ENCODE results near the gene HIPK2. TPM values are rescaled to one million over a fixed set of nuclear protein-coding genes. Genes with fewer than 3 reads are reported as not detected.

HIPK2 gene
- total RNA-seq, 1 donor from 2014 or later, result 5.7 TPM

DNA sequence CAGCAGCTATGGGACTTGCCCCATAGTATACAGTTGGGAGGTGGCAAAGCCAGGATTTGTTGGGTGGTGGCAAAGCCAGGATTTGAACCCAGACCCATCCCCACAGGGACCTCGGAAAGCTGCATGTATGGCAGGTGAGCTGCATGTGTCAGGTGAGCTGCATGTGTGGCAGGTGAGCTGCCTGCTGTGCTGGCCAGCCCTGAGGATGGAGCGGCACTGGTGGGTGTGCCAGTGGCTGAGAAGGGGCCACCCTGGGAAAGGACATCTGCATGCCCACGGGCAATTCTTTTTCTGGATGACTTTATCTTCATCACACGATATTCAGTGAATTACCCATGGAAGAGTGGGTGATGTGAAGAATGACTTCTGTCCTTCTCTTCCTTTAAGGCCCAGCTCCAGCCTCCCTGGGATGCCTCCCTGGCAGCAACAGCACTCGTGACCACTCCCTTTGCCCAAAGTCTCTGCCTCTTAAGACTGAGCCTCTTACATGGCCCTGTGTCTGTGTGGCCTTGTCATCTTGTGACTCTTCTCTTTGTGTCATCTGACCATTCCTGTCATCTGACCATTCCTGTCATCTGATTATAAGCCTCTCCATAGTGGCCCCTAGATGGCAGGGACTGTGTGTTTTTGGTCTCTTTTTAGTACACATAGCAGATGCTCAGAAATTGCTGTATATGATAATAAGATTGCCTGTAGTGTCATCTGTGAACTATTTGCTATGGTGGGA is 229.3 kb downstream of the HIPK2 start:
- Histone ChIP-seq H3K27ac (ENCODE audit: low read depth, low read length) (no peak overlapping the region), H3K27me3 (ENCODE audit: control insufficient read depth in 3 of 3, insufficient read depth in 3 of 3, low read length in 3 of 3) (no peaks in the 10 kb centered on the region), H3K4me1 (ENCODE audit: control insufficient read depth in 3 of 3, insufficient read depth in 3 of 3, low read length in 3 of 3) (peaks cover 0 to 4% (median 0%) of the 10 kb centered on the region in 3 donors)

DNA sequence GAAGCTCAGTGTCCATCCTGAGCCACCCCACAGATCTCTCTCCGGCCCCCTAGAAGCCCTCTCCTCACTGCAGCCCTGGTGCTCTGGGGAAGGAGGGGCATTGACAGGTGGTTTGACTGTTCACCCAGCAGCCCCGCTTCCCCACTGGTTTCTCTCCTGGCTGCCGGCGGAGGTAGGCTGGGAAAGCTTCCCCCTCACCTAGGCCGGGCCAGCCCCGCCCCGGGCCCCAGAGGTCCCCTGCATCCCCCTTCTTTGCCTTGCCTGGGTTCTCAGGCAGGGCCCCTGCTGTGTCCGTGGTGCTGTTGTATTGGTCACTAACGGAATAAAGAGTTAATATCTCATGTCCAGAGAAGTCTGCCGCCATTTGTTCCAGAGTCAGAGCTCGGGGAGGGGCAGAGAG is 233.2 kb downstream of the HIPK2 start:
- H3K36me3 ChIP-seq (ENCODE audit: control insufficient read depth in 3 of 3, insufficient read depth in 3 of 3, low read length in 3 of 3), result no peaks in the 10 kb centered on the region
- no peaks in the 10 kb centered on the region for H3K27me3 ChIP-seq (ENCODE audit: control insufficient read depth in 3 of 3, insufficient read depth in 3 of 3, low read length in 3 of 3)
- no peak overlapping the region for H3K9ac ChIP-seq (ENCODE audit: low read depth in 1 of 3, low read length in 3 of 3)
- no peak overlapping the region for H3K27ac ChIP-seq (ENCODE audit: low read depth, low read length)
- H3K4me3 ChIP-seq (ENCODE audit: low read length in 3 of 3), result no peak overlapping the region
- H3K9me3 ChIP-seq (ENCODE audit: control insufficient read depth in 3 of 3, low read length in 3 of 3), result no peaks in the 10 kb centered on the region
- peaks cover 10 to 19% (median 11%) of the 10 kb centered on the region in 3 donors for H3K4me1 ChIP-seq (ENCODE audit: control insufficient read depth in 3 of 3, insufficient read depth in 3 of 3, low read length in 3 of 3)

More for the DNA sequence above, 229.3 kb downstream of the HIPK2 start:
- Histone ChIP-seq H3K36me3 (ENCODE audit: control insufficient read depth in 3 of 3, insufficient read depth in 3 of 3, low read length in 3 of 3) (no peaks in the 10 kb centered on the region), H3K4me3 (ENCODE audit: low read length in 3 of 3) (no peak overlapping the region), H3K9ac (ENCODE audit: low read depth in 1 of 3, low read length in 3 of 3) (no peak overlapping the region), H3K9me3 (ENCODE audit: control insufficient read depth in 3 of 3, low read length in 3 of 3) (no peaks in the 10 kb centered on the region)

DNA sequence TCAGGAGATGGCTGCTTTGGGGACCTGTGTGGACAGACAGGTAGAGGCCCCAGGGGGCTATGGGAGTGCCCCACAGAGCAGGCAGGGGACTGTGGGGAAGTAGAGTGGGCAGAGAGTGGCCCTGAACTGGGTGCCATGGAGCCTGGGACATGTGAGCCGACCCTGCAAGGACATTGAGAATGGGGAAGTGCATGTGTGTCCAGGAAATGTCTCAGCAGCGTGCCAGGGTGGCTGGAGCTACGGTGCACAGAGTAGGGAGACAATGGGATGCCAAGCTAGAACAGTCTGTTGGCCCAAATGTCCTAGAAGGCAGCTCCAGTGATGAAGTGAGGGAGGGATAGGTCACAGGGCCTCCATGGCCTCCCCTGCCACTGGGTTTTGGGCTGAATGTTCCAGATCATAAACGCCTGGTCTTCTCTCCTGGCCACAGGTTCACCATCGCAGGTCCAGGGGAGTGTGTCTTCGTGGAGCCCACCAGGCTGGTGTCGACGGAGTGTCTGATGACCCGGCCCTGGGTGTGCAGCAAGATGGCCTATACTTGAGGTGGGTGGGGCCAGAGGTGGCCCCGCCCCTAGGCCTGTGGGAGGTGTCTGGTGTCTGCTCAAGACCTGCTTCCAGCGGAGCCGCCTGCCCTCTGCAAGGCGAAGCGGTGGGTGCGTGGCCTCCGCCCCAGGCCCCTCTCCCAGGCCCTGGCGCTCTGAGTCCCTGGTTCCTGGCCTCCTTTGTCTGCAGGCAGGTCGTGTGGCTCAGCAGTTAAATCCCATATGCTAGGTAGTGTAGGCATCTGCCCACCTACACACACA is 233.8 kb downstream of the HIPK2 start:
- H3K9ac ChIP-seq (ENCODE audit: low read depth in 1 of 3, low read length in 3 of 3), result no peak overlapping the region
- H3K36me3 ChIP-seq (ENCODE audit: control insufficient read depth in 3 of 3, insufficient read depth in 3 of 3, low read length in 3 of 3), result no peaks in the 10 kb centered on the region
- H3K27me3 ChIP-seq (ENCODE audit: control insufficient read depth in 3 of 3, insufficient read depth in 3 of 3, low read length in 3 of 3), result no peaks in the 10 kb centered on the region
- no peaks in the 10 kb centered on the region for H3K9me3 ChIP-seq (ENCODE audit: control insufficient read depth in 3 of 3, low read length in 3 of 3)
- H3K4me1 ChIP-seq (ENCODE audit: control insufficient read depth in 3 of 3, insufficient read depth in 3 of 3, low read length in 3 of 3), result peaks cover 10 to 19% (median 11%) of the 10 kb centered on the region in 3 donors
- H3K27ac ChIP-seq (ENCODE audit: low read depth, low read length), result no peak overlapping the region
- no peak overlapping the region for H3K4me3 ChIP-seq (ENCODE audit: low read length in 3 of 3)

DNA sequence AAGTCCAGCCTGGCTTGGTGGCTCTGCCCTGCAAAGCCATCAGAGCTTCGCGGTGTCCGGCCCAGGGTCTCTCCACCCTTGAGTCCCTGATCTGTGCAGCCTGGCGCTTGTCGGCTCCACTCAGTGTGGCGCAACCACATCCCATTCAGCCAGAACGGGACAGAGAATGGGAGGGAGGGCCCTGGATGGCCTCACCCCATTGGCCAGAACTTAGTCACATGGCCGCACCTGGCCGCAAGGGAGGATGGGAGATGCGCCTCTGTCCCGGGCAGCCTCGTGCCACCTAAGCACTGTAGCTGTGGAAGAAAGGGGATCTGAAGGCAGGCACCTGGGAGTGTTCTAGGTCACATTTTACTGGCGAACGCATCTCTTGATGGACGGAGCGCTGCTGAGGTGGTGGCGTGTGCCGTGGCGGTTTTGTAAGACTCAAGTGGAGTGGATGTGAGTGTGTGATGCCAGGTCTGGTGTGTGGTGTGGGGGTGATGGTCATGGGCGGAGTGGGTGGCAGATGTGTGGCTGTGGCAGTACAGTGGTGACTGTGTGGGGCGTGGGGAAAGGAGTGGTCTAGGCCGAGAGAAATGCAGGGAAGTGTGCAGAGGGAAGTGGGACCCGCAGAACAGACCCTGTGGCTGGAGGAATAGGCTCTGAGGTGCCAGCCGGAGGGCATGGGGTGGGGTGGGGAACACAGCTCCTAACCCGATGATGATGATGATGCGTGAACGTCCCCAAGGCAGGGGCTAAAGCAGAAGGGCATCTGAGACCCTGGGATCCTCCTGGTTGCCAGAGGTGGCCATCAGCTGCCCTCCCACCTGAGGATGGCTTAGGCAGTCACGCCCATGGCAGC is 235.3 kb downstream of the HIPK2 start:
- H3K9ac ChIP-seq (ENCODE audit: low read depth in 1 of 3, low read length in 3 of 3), result no peak overlapping the region
- H3K27me3 ChIP-seq (ENCODE audit: control insufficient read depth in 3 of 3, insufficient read depth in 3 of 3, low read length in 3 of 3), result no peaks in the 10 kb centered on the region
- no peak overlapping the region for H3K4me3 ChIP-seq (ENCODE audit: low read length in 3 of 3)
- H3K36me3 ChIP-seq (ENCODE audit: control insufficient read depth in 3 of 3, insufficient read depth in 3 of 3, low read length in 3 of 3), result no peaks in the 10 kb centered on the region
- H3K9me3 ChIP-seq (ENCODE audit: control insufficient read depth in 3 of 3, low read length in 3 of 3), result no peaks in the 10 kb centered on the region
- H3K4me1 ChIP-seq (ENCODE audit: control insufficient read depth in 3 of 3, insufficient read depth in 3 of 3, low read length in 3 of 3), result peaks cover 10 to 19% (median 11%) of the 10 kb centered on the region in 3 donors
- H3K27ac ChIP-seq (ENCODE audit: low read depth, low read length), result peak overlapping the region; percentile 42

DNA sequence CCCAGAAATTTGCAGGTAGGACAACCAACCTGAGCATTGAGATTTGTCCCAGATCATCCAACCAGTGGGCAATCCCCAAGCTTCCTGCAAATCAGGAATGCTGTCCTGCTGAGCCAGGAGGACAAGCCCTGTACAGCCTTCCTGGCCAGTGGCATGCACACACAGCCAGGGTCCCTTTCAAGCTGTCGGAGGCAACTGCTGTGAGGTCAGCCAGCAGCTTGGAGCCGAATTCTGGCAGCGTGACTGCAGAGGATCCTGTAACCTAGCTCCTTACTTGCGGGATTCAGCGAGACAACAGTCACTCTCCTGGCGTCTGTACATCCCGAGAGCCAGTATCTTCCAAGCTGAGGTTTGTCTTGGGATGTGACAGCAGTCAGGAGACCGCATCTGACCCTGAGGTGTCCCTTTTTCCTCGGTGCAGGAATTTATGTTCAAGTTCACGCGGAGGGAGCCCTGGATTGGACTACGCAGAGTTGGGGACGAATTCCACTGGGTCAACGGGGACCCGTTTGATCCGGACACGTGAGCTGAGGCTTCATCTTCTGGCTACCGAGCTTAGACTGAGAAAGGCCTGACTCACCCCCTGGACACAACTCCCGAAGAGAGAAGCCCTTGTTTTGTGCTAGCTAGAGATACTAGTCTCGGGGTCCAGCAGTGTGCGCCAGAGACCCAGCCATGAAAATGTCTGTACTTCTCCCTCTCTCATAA is 236.0 kb downstream of the HIPK2 start:
- H3K27me3 ChIP-seq (ENCODE audit: control insufficient read depth in 3 of 3, insufficient read depth in 3 of 3, low read length in 3 of 3), result no peaks in the 10 kb centered on the region
- peaks cover 10 to 19% (median 11%) of the 10 kb centered on the region in 3 donors for H3K4me1 ChIP-seq (ENCODE audit: control insufficient read depth in 3 of 3, insufficient read depth in 3 of 3, low read length in 3 of 3)
- H3K4me3 ChIP-seq (ENCODE audit: low read length in 3 of 3), result peak overlapping the region; percentile 15 to 55 (median 54)
- no peaks in the 10 kb centered on the region for H3K36me3 ChIP-seq (ENCODE audit: control insufficient read depth in 3 of 3, insufficient read depth in 3 of 3, low read length in 3 of 3)
- H3K27ac ChIP-seq (ENCODE audit: low read depth, low read length), result peak overlapping the region; percentile 42
- H3K9me3 ChIP-seq (ENCODE audit: control insufficient read depth in 3 of 3, low read length in 3 of 3), result no peaks in the 10 kb centered on the region
- H3K9ac ChIP-seq (ENCODE audit: low read depth in 1 of 3, low read length in 3 of 3), result peak overlapping the region in 2 of 3 donors; percentile 33 to 51

DNA sequence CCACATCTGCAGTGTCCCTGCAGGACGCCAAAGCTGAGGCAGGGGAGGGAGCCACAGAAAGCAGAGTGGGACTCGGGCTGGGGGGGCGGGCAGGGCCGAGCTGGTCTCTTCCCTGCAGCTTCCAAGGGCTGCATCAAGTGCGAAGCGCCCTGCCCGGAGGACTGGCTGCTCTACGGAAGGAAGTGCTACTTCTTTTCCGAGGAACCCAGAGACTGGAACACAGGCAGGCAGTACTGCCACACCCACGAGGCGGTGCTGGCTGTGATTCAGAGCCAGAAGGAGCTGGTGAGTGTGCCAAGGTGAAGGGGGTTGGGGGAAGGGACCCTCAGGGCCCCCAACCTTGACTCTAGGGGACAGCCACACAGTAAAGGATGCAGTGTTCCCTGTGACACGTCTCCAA is 237.6 kb downstream of the HIPK2 start:
- Histone ChIP-seq H3K27me3 (ENCODE audit: control insufficient read depth in 3 of 3, insufficient read depth in 3 of 3, low read length in 3 of 3) (no peaks in the 10 kb centered on the region), H3K9ac (ENCODE audit: low read depth in 1 of 3, low read length in 3 of 3) (no peak overlapping the region), H3K36me3 (ENCODE audit: control insufficient read depth in 3 of 3, insufficient read depth in 3 of 3, low read length in 3 of 3) (no peaks in the 10 kb centered on the region), H3K4me1 (ENCODE audit: control insufficient read depth in 3 of 3, insufficient read depth in 3 of 3, low read length in 3 of 3) (peaks cover 10 to 19% (median 11%) of the 10 kb centered on the region in 3 donors), H3K9me3 (ENCODE audit: control insufficient read depth in 3 of 3, low read length in 3 of 3) (no peaks in the 10 kb centered on the region), H3K4me3 (ENCODE audit: low read length in 3 of 3) (no peak overlapping the region), H3K27ac (ENCODE audit: low read depth, low read length) (no peak overlapping the region)

DNA sequence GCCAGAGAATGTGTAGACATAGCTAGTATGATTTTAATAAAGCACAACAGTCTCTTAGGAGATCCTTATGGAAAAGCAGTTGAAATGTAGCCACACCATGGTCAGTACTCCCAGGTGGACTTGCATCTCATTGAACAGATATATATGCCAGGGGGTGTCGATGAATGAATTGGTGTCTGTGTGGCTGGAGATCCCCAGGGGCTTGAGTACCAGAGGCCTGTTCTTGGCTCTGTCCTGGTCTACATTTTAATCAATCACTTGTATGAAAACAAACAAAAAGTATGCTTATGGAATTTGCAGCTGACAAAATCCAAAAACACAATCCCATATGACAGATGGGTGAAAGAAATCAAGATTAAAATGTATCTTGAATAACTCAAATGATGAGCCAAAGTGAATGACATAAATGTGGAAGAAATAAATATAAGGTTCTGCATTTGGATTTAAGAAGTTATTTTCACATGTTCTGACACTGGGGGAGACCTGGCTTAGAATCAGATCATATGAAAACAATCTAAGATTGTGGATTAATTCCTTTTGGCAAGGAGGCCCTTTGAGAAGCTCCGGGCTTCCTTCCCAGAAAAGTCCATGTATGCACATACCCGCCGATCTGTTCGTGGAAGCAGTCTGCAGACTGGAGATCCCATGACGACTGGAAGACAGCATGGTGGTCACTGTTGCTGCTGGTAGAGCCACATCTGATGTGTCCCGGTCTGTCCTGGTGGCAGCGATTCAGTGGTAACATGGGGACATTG is 238.7 kb downstream of the HIPK2 start:
- no peaks in the 10 kb centered on the region for H3K36me3 ChIP-seq (ENCODE audit: control insufficient read depth in 3 of 3, insufficient read depth in 3 of 3, low read length in 3 of 3)
- H3K4me1 ChIP-seq (ENCODE audit: control insufficient read depth in 3 of 3, insufficient read depth in 3 of 3, low read length in 3 of 3), result peaks cover 10 to 19% (median 11%) of the 10 kb centered on the region in 3 donors
- no peak overlapping the region for H3K27ac ChIP-seq (ENCODE audit: low read depth, low read length)
- H3K27me3 ChIP-seq (ENCODE audit: control insufficient read depth in 3 of 3, insufficient read depth in 3 of 3, low read length in 3 of 3), result no peaks in the 10 kb centered on the region
- H3K9ac ChIP-seq (ENCODE audit: low read depth in 1 of 3, low read length in 3 of 3), result no peak overlapping the region
- no peak overlapping the region for H3K4me3 ChIP-seq (ENCODE audit: low read length in 3 of 3)
- no peaks in the 10 kb centered on the region for H3K9me3 ChIP-seq (ENCODE audit: control insufficient read depth in 3 of 3, low read length in 3 of 3)

DNA sequence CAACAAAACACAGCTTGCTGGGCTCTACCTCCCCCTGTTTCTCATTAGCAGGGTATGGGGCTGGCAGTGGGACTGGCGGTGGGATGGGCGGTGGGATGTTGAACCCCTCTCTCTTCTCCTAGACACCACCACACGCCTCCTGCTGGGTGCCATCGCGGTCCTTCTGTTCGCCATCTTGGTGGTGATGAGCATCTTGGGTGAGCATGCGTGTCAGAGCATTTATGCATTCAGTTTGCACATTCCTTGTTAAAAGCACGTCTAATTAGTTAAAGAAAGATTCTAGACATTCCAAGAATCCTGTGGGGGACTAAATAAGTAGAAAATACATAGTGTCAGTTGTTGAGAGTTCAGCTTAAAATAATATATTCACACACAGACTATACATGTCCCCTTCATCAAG is 241.6 kb downstream of the HIPK2 start:
- no peaks in the 10 kb centered on the region for H3K36me3 ChIP-seq (ENCODE audit: control insufficient read depth in 3 of 3, insufficient read depth in 3 of 3, low read length in 3 of 3)
- H3K4me1 ChIP-seq (ENCODE audit: control insufficient read depth in 3 of 3, insufficient read depth in 3 of 3, low read length in 3 of 3), result peaks cover 0 to 3% (median 0%) of the 10 kb centered on the region in 3 donors
- H3K9ac ChIP-seq (ENCODE audit: low read depth in 1 of 3, low read length in 3 of 3), result no peak overlapping the region
- H3K4me3 ChIP-seq (ENCODE audit: low read length in 3 of 3), result no peak overlapping the region
- H3K27ac ChIP-seq (ENCODE audit: low read depth, low read length), result no peak overlapping the region
- H3K9me3 ChIP-seq (ENCODE audit: control insufficient read depth in 3 of 3, low read length in 3 of 3), result no peaks in the 10 kb centered on the region
- H3K27me3 ChIP-seq (ENCODE audit: control insufficient read depth in 3 of 3, insufficient read depth in 3 of 3, low read length in 3 of 3), result no peaks in the 10 kb centered on the region

Data from skeletal muscle tissue (tissue), 4 donors.